Measurements from ENCODE around the gene ERICH6. TPM values are rescaled to one million over a fixed set of nuclear protein-coding genes. Genes with fewer than 3 reads are reported as not detected.

Gene ERICH6
- total RNA-seq = not detected

DNA sequence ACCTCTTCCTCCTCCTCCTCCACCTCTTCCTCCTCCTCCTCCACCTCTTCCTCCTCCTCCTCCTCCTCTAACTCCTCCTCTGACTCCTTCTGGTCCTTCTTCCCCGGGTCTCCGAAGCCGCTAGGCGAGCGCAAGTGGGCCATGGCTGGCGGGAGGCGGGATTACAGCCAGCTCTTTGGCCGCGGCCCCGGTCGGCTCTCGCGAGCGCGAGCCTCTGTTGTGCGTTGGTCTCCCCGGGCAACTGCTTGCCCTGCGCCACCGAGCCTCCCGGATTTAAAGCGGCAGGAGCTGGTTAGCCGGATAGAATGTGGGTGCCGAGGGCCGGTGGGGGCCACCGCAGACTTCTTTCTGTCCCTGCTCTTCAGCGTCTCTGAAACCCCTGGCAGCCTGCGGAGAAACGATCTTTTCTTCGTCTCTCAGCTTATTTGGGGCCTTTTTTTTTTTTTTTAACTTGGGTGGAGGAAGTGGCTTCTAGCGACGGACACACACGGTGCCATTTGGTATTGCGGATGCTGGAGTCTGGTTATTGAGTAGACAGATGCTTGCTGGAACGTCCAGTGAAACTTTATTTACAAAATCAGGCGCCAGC, at the start of gene ERICH6:
TSS of gene ERICH6 (minus strand) at position 165 of the 589 bp plus-strand sequence. CDS start at position 143, 22 bp downstream.
- intact Hi-C loops (cut with DNase I; ENCODE audit: low total_unique reads) = no loop called here
- TF ChIP-seq POLR2A (IDR thresholded peaks at IDR 0.05) = no peak
- TF ChIP-seq, protein P1, sequence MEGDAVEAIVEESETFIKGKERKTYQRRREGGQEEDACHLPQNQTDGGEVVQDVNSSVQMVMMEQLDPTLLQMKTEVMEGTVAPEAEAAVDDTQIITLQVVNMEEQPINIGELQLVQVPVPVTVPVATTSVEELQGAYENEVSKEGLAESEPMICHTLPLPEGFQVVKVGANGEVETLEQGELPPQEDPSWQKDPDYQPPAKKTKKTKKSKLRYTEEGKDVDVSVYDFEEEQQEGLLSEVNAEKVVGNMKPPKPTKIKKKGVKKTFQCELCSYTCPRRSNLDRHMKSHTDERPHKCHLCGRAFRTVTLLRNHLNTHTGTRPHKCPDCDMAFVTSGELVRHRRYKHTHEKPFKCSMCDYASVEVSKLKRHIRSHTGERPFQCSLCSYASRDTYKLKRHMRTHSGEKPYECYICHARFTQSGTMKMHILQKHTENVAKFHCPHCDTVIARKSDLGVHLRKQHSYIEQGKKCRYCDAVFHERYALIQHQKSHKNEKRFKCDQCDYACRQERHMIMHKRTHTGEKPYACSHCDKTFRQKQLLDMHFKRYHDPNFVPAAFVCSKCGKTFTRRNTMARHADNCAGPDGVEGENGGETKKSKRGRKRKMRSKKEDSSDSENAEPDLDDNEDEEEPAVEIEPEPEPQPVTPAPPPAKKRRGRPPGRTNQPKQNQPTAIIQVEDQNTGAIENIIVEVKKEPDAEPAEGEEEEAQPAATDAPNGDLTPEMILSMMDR (IDR thresholded peaks at IDR 0.05) = no peak
- WGBS, 2 donors = 0 to 1% methylated on average over 35 of the region's 35 CpGs
- H3K4me3 ChIP-seq (ENCODE audit: low read depth, poor library complexity, severe bottlenecking) = peak within 1 kb of the TSS; percentile 59
- peak; percentile 82 to 97 for DNase-seq (ENCODE audit: low spot score in 2 of 2)

DNA sequence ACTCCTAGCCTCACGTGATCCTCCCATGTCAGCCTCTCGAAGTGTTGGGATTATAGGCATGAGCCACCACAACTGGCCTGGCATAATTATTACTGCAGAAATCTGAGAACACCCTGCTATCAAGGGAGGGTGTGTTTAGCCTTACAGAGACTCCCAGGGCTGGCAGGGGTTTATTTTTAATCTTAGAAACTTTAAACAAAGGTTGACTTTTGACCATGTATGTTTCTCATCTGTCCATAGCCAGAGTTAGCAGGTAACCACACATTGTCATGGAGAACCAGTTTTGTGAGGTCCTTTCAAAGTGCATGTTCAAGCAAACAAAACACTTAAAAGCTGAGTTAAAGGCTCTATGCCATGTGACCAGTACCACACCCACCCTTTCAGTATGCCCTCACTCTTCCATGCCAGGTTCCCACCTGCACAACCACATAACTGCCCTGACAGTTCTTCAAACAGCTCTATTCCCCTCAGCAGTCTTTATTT, 48.1 kb upstream of the ERICH6 start:
- H3K4me3 ChIP-seq (ENCODE audit: low read depth, poor library complexity, severe bottlenecking) = no peak overlapping the region
- no peak for DNase-seq (ENCODE audit: low spot score in 2 of 2)
- TF ChIP-seq POLR2A (IDR thresholded peaks at IDR 0.05) = no peak
- TF ChIP-seq, protein P1 (IDR thresholded peaks at IDR 0.05) = no peak
- 62 to 67% methylated on average over 2 of the region's 2 CpGs for WGBS, 2 donors
- intact Hi-C loops (cut with DNase I; ENCODE audit: low total_unique reads) = no loop called here

DNA sequence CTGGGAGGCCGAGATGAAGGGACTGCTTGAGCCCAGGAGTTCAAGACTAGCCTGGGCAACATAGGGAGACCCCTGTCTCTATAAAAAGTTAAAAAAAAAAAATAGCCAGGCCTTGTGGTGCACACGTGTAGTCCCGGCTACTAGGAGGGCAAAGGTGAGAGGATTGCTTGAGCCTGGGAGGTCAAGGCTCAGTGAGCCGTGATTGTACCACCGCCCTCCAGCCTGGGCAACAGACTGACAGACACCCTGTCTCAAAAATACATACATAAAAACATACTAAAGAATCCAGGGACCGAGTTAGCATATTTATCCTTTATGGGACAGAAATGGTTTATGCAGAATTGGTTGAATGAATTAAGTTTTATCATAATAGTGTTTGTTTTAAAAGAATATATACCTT, 45.5 kb upstream of the ERICH6 start:
- TF ChIP-seq, protein P1 (IDR thresholded peaks at IDR 0.05) = no peak
- no peak for TF ChIP-seq POLR2A (IDR thresholded peaks at IDR 0.05)
- DNase-seq (ENCODE audit: low spot score in 2 of 2) = no peak
- intact Hi-C loops (cut with DNase I; ENCODE audit: low total_unique reads) = no loop called here
- 88 to 90% methylated on average over 6 of the region's 6 CpGs for WGBS, 2 donors
- no peak overlapping the region for H3K4me3 ChIP-seq (ENCODE audit: low read depth, poor library complexity, severe bottlenecking)

DNA sequence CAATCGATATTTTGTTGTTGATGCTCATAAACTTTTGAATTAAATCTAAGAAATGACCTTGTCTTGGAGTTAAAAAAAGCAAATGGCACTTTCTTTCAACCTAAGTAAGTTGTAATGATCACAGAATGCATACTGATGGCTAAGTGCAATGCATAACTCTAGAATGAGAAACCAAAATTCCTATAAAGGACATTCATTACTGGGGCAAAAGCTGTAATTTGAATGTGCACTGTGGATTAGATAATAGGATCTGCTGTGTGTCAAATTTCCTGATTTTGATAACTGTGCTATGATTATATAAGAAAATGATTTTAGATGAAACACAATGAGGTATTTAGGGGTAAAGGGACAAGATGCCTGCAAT, 44.9 kb upstream of the ERICH6 start:
- H3K4me3 ChIP-seq (ENCODE audit: low read depth, poor library complexity, severe bottlenecking) = no peak overlapping the region
- no peak for DNase-seq (ENCODE audit: low spot score in 2 of 2)
- intact Hi-C loops (cut with DNase I; ENCODE audit: low total_unique reads) = no loop called here
- TF ChIP-seq, protein P1 (IDR thresholded peaks at IDR 0.05) = no peak
- TF ChIP-seq POLR2A (IDR thresholded peaks at IDR 0.05) = no peak
- WGBS, 2 donors = 70 to 72% methylated on average over 1 of the region's 1 CpG

DNA sequence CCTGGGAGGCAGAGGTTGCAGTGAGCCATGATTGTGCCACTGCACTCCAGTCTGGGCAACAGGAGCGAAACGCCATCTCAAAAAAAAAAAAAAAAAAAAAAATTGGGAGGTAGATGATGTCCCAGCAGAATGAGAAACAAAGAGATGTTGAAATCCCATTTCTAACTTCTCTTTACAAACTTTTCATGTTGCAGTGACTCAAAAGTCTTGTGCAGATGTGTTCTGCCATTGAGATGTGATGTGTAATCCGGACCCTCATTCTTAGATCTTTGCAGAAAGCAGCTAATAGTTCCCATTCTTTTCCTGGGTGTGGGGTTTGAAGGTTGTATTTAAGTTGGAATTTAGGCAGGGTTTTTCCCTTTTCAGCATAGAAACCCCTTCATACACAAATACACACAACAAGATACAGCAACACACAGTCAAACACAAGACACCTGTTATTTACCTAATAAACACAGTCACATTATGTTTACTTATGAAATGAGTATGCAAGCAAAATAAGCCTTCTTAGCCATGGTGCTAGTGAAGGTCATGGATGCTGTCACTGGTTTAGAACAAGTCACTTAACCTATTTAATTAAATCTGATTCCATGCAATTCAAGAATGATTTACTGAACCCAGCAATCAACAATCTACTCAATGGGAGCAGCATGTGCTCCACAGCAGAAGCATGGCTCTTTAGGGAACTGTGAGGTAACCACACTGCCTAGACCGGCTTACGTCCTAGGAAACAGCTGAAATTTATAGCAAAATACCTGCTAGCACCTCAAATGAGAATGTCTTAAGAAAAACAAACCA, 44.4 kb upstream of the ERICH6 start:
- intact Hi-C loops (cut with DNase I; ENCODE audit: low total_unique reads) = no loop called here
- no peak for DNase-seq (ENCODE audit: low spot score in 2 of 2)
- TF ChIP-seq, protein P1 (IDR thresholded peaks at IDR 0.05) = no peak
- TF ChIP-seq POLR2A (IDR thresholded peaks at IDR 0.05) = no peak
- H3K4me3 ChIP-seq (ENCODE audit: low read depth, poor library complexity, severe bottlenecking) = no peak overlapping the region
- 77 to 90% methylated on average over 5 of the region's 5 CpGs for WGBS, 2 donors
